NT2/D1 (cell line): ENCODE data around the gene AGAP1.

Source experiments
- YY1 ChIP-seq: IDR thresholded peaks from 2 replicates; pipeline ENCODE4 v1.6.1; 2011; ENCODE audit not compliant: insufficient read length, insufficient read depth
- ZNF274 ChIP-seq: IDR thresholded peaks from 2 replicates; pipeline ENCODE4 v1.6.1; 2011; ENCODE audit warnings: mild to moderate bottlenecking, low read depth, low read length

- TF ChIP-seq ZNF274, result no peak
- no peak for TF ChIP-seq YY1
Observed at GRCh38 chr2:235868645-235869044, 374.8 kb downstream of the AGAP1 start.
